ENCODE measurements around the gene NOP53.
"Not testable (repeated sequence)": the region's sequence is repeated elsewhere in the genome, so short reads cannot be mapped to it uniquely, and the experiment has no call there.

Gene NOP53

DNA sequence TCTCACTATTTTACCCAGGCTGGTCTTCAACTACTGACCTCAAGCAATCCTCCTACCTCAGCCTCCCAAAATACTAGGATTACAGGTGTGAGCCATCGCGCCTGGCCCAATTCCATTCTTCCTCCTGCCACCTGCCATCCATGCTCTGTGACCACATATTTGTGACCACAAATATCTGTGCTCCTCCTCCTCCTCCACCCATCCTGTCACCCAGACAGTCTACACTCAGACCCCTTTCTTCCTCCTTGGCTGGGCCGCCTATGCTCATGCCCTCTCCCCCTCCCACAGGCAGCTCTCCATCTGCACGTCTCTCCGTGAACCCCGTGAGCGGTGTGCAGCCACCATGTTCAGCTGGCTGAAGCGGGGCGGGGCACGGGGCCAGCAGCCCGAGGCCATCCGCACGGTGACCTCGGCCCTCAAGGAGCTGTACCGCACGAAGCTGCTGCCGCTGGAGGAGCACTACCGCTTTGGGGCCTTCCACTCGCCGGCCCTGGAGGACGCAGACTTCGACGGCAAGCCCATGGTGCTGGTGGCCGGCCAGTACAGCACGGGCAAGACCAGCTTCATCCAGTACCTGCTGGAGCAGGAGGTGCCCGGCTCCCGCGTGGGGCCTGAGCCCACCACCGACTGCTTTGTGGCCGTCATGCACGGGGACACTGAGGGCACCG, 28.9 kb upstream of the NOP53 start:
- in situ Hi-C loops (cut with MboI; ENCODE audit: low sequenced_read_pairs), result no loop called here

DNA sequence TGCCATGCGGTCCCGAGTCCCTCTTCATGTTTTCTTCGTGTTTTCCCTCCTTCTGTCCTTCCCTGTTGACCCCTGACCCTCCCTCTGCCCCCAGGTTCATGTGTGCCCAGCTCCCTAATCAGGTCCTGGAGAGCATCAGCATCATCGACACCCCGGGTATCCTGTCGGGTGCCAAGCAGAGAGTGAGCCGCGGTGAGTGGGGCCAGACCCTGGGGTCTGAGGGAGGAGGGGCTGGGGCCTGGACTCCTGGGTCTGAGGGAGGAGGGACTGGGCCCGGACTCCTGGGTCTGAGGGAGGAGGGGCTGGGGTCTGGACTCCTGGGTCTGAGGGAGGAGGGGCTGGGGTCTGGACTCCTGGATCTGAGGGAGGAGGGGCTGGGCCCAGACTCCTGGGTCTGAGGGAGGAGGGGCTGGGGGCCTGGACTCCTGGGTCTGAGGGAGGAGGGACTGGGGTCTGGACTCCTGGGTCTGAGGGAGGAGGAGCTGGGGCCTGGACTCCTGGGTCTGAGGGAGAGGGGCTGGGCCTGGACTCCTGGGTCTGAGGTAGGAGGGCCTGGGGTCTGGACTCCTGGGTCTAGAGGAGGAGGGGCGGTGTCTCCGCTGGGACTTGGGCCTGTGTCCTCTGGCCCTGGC, 26.8 kb upstream of the NOP53 start:
- in situ Hi-C loops (cut with MboI; ENCODE audit: low sequenced_read_pairs), result not testable (repeated sequence)

DNA sequence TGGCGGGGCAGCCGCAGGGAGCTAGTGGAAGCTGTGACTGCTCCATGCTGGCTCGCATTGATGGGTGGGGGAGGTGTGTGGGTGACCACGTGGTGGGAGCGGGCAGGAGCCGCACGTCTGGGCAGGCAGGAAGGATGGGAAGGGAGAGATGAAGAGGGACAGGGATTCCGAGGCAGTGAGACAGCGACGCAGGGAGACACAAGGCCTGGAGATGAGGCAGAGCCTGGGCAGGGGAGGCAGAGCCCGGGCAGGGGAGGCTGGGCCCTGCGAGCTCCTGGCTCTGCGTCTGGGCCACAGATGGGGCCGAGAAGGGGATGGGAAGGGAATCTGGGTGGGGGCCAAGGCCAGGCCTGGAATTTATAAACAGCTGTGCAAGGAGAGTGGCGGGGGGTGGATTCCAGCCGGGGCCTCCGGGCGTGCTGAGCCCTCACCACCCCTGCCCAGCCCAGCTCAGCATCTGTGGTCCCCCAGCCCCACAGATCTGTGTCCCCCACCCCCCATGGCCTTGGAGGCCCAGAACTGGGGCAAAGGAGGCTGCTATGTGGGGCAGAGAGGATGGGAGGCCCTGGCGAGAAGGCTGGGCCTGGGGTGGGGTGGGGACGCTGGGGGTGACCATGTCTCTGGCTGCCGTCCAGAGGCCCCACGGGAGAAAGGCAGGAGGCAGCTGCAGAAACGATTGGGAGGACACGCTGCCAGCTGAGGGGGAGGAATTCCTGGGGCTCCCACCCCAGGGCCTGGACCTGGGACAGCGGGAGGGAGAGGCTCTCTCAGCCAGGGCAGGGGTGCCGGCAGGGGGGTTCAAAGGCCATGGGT, 26.1 kb upstream of the NOP53 start:
- in situ Hi-C loops (cut with MboI; ENCODE audit: low sequenced_read_pairs), result no loop called here

DNA sequence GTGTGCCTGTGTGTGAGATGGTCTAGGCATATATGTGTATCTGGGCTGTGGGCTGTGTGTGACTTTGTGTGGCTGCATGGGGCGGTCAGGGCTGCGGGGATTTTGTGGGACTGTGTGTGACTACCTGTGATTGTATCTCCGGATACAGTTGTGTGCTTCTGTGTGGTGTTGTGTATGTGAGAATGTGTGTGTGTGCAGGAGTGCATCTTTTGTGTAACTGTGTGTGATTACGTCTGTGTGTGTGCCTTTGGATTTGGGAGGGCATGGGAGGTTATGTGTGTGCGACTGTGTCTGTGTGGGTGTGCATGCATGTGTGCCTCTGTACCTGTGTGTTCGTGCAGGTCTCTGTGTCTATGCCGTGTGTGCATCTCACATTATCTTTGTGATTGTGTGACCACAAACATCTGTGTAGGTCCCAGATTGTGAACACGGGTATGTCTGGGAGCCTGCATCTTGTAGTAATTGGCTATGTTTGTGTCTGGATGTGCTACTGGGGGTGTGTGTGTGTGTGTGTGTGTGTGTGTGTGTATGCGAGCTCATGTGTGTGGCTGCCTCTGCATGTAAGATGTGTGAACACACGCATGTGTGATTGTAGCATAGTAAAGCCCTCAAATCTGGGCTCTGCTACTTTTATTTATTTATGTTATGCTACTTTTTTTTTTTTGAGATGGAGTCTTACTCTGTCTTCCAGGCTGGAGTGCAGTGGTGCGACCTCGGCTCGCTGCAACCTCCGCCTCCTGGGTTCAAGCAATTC, 24.5 kb upstream of the NOP53 start:
- in situ Hi-C loops (cut with MboI; ENCODE audit: low sequenced_read_pairs), result no loop called here

DNA sequence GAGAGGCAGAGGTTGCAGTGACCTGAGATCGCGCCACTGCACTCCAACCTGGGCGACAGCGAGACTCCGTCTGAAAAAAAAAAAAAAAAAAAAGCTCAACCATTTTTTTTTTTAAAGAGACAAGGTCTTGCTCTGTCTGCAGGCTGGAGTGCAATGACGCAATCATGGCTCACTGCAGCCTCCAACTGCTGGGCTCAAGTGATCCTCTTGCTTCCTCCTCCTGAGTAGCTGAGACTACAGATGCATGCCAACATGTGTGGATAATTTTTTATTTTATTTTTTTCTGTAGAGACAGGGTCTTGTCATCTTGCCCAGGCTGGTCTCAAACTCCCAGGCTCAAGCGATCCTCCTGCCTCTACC, 21.8 kb upstream of the NOP53 start:
- in situ Hi-C loops (cut with MboI; ENCODE audit: low sequenced_read_pairs), result no loop called here

DNA sequence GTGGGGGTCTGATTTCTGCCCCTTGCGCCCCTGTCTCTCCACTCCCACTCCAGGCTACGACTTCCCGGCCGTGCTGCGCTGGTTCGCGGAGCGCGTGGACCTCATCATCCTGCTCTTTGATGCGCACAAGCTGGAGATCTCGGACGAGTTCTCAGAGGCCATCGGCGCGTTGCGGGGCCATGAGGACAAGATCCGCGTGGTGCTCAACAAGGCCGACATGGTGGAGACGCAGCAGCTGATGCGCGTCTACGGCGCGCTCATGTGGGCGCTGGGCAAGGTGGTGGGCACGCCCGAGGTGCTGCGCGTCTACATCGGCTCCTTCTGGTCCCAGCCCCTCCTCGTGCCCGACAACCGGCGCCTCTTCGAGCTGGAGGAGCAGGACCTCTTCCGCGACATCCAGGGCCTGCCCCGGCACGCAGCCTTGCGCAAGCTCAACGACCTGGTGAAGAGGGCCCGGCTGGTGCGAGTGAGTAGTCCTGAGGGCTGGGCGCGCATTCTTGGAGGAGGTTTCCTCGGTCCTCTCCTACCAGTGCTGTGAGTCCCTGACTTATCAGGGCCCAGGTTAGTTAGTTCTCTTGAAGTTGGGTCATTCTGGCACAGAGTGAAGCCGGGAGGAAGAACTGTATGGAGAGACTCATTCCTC, 19.5 kb upstream of the NOP53 start:
- in situ Hi-C loops (cut with MboI; ENCODE audit: low sequenced_read_pairs), result no loop called here

DNA sequence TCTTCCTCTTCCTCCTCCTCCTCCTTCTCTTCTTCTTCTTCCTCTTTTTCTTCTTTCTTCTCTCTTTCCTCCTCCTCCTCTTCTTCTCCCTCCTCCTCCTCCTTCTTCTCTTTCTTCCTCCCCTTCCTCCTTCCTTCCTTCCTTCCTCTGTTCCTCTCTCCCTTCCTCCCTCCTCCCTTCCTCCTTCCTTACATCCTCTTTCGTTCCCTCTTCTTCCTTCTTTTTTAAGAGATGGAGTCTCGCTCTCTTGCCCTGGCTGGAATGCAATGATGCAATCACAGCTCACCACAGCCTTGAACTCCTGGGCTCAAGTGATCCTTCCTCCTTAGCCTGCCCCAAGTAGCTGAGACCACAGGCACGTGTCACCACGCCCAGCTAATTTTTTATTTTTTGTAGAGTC, 18.9 kb upstream of the NOP53 start:
- in situ Hi-C loops (cut with MboI; ENCODE audit: low sequenced_read_pairs), result no loop called here

DNA sequence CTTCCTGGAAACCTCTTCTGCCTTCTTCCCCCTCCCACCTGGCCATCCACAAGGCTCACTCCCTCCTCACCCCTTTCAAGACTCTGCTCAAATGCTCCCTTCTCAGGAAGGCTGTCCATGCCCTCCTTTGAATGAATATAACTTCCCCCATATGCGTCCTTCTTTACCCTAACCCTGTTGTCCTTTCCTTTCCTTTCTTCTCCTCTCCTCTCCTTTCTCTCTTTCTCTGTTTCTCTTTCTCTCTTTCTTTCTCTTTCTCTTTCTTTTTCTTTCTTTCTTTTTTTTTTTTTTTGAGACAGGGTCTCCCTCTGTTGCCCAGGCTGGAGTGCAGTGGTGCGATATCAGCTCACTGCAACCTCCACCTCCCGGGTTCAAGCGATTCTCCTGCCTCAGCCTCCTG, 17.1 kb upstream of the NOP53 start:
- in situ Hi-C loops (cut with MboI; ENCODE audit: low sequenced_read_pairs), result not testable (repeated sequence)

DNA sequence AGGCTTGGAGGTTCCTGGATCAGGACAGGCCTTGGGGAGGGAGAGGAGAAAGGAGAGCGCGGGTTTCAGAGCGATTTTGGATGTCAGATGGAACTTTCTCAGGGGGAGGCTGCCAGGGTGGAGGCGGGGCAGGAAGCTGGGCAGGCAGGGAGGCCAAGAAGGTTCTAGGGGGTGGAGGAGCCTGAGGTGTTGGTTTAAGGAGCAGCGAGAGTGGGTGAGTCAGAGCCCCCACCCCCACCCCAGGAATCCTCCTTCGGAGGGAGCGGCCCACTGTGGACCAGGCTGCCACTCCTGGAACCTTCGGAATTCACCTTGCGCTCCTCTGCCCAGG, 15.9 kb upstream of the NOP53 start:
- in situ Hi-C loops (cut with MboI; ENCODE audit: low sequenced_read_pairs), result no loop called here

DNA sequence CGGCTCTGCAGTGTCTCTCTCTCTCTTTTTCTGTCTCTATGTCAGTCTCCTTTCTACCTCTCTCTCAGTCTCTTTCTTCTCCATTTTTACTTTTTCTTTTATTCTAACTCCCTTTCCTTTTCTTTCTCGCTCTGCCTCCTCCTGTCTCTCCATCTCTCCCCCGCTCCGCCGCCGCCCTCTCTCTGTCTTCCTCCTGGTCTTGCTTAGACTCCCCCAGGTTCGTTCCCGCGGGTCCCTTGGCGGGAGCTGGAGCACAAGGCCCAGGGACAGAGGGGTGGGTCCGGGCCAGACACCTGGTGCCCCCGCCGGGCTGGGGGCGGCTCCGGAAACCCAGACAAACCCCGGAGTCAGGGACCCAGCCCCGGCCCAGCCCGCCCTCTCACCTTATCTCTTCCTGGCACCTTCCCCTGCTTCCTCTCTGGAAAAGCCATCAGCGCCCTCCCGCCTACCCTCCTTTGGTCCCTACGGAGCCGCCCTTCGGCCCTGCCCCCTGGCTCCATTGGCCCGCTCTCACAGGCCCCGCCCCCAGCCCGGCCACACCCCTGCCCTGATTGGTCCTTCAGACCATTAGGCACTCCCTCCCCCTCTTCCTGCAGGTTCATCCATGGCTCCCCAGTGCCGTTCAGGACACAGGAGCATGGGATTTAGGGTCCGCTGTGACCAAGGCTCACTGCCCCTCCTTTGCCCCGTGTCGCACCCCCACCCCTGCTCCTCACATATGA, 15.4 kb upstream of the NOP53 start:
- in situ Hi-C loops (cut with MboI; ENCODE audit: low sequenced_read_pairs), result no loop called here

DNA sequence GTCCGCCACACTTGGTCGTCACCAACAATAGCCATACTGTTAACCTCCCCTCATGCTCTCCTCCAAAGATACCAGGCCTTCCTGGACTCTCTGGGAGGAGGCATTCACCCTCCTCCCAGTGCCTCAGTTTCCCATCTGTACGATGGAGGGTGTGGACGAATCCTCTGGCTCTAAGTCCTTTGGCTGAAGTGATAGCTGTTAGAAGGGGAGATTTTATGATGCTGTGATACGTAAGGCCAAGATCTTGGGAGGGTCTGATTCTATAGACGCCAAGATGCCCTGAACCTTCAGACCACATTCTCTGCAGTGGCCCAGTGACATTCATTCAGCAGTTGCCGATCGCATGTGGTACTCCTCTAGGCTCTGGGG, 14.8 kb upstream of the NOP53 start:
- in situ Hi-C loops (cut with MboI; ENCODE audit: low sequenced_read_pairs), result no loop called here

DNA sequence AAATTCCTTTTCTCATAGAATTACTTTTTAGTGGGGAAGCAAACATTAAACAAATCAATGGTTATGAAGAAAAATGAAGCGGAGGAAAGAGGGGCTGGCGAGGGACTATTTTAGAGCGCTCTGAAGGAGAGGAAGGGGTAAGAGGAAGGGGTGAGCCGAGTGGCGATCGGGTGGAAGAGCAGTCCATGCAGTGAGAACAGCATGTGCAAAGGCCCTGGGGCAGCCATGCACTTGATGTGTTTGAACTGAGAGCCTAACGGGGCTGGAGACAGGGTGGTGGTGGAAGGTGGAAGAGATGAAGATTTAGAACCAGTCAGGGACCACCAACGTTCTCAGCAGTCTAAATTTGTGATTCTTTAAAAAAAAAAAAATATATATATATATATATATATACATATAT, 14.4 kb upstream of the NOP53 start:
- in situ Hi-C loops (cut with MboI; ENCODE audit: low sequenced_read_pairs), result no loop called here

DNA sequence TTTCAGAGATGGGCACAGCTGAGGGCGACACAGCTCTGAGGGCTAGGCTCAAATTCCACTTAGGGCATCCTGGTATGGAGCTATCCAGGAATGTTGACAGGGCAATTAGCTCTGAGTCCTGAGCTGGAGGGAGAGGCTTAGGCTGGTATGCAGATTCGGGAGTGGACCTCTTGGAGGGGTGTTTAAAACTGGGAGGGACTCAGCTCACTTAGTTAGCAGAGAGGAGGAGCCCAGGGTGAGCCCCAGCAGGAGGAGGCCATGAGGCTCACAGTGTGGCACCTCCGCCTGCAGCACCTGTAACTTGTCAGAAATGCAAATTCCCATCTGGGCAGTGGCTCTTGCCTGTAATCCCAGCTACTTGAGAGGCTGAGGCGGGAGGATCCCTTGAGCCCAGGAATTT, 10.2 kb upstream of the NOP53 start:
- in situ Hi-C loops (cut with MboI; ENCODE audit: low sequenced_read_pairs), result no loop called here

DNA sequence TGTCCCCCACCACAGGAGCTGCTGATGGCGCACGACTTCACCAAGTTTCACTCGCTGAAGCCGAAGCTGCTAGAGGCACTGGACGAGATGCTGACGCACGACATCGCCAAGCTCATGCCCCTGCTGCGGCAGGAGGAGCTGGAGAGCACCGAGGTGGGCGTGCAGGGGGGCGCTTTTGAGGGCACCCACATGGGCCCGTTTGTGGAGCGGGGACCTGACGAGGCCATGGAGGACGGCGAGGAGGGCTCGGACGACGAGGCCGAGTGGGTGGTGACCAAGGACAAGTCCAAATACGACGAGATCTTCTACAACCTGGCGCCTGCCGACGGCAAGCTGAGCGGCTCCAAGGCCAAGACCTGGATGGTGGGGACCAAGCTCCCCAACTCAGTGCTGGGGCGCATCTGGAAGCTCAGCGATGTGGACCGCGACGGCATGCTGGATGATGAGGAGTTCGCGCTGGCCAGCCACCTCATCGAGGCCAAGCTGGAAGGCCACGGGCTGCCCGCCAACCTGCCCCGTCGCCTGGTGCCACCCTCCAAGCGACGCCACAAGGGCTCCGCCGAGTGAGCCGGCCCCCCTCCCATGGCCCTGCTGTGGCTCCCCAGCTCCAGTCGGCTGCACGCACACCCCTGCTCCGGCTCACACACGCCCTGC, 4.4 kb upstream of the NOP53 start:
- in situ Hi-C loops (cut with MboI; ENCODE audit: low sequenced_read_pairs), result no loop called here

DNA sequence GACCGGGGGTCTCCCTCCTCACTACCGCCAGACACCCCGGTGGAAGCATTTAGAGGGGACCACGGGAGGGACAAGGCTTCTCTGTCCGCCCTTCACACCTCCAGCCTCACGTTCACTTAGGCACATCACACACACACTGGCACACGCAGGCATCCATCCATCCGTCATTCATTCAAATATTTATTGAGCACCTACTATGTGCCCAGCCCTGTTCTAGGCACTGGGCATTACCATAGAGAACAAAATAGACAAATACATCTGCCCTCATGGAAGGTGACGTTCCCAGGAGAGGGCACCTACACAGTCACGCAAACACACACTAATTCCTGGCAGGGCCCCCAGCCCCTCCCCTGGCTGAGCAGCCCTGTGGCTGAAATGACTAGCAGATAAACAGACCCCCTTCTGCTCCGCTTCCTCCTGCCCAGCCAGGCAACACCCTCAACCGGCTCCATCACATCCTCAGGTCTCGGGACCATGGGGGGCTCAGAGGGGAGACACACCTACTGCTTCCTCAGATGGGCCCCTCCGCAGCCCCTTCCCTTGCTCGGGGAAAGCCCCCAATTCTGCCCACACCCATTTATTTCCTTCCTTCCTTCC, 3.7 kb upstream of the NOP53 start:
- in situ Hi-C loops (cut with MboI; ENCODE audit: low sequenced_read_pairs), result no loop called here

DNA sequence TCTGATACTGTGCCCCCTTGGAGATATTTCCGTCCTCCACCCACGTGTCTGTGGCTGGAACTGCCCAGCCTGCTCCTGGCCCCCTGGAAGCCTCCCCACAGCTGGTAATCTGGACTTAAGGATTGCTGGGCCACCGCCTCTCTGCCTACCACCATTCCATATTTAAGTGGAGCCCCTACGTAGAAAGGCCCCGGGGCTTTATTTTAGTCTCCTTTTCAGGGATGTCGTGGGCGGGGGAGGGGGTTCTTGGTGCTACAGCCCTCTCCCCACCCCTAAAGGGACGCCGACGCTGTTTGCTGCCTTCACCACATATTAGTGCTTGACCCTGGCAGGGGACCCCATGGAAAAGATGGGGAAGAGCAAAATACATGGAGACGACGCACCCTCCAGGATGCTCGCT, 2.7 kb upstream of the NOP53 start:
- in situ Hi-C loops (cut with MboI; ENCODE audit: low sequenced_read_pairs), result no loop called here

DNA sequence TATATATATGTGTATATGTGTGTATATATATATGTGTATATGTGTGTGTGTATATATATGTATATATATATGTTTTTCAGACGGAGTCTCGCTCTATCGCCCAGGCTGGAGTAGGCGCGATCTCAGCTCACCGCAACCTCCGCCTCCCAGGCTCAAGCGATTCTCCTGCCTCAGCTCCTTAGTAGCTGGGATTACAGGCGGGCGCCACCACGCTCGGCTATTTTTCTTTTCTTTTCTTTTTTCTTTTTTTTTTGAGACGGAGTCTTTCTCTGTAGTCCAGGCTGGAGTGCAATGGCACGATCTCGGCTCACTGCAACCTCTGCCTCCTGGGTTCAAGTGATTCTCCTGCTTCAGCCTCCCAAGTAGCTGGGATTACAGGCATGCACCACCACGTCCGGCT, 783 bp downstream of the NOP53 start:
- in situ Hi-C loops (cut with MboI; ENCODE audit: low sequenced_read_pairs), result not testable (repeated sequence)

DNA sequence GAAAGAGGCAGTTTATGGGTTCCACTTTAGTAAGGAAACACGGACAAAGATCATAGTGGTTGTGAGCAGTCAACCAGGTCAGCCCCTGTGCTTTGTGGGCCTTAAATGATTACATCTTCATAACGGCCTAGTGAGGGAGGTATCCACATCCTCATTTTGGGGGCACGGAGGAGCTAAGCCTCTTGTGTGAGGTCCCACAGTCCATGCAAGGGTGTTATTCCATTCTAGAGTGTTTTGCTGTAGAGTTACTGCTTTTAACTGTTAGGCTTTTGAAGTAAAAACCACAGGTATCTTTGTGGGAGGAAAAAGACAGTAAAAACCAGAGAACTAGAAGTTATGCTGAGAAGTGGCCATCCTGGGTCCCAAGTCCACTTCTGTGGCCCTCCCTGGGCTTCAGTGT, 4.0 kb downstream of the NOP53 start:
- in situ Hi-C loops (cut with MboI; ENCODE audit: low sequenced_read_pairs), result no loop called here

DNA sequence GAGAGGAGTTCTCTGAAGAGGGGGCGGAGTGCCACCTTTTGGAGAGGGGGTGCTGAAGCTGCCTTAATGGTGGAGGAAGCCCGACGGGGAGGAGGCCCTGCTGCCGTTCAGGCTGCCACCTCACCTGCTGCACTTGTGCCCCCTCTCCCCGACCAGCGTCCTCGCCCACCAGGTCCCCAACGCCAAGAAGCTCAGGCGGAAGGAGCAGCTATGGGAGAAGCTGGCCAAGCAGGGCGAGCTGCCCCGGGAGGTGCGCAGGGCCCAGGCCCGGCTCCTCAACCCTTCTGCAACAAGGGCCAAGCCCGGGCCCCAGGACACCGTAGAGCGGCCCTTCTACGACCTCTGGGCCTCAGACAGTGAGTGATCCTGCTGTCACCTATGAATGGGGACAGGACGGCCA, 5.4 kb downstream of the NOP53 start:
- in situ Hi-C loops (cut with MboI; ENCODE audit: low sequenced_read_pairs), result no loop called here
